Endothelial cell of umbilical vein (primary cell): Measurements from ENCODE around the gene KIAA1755. TPM values are rescaled to one million over a fixed set of nuclear protein-coding genes. Genes with fewer than 3 reads are reported as not detected.

Experiments
- BruUV-seq: library from RNA; stranded (reverse); fragments of 400-500 nt; replicated peaks from 2 replicates; lab custom pipeline; 2021; lab: Mats Ljungman, UMichigan
- CTCF ChIA-PET: fragments of 300-600, 350-600 bp; sonication (Branson Sonifier 250); formaldehyde crosslinking; loops from one replicate; lab custom pipeline; 2021; ENCODE audit warnings: antibody characterized with exemption, inconsistent platforms; lab: Charles Lee
- POLR2A ChIA-PET: fragments of 300-600, 350-600 bp; sonication (Branson Sonifier 250); formaldehyde crosslinking; loops from one replicate; lab custom pipeline; 2021; ENCODE audit warnings: antibody characterized with exemption, inconsistent platforms; lab: Charles Lee
- DNase-seq: peaks from one replicate; pipeline ENCODE4 v3.0.0-alpha.2; 2011; ENCODE audit warnings: low read depth, low spot score
- FAIRE-seq: peaks from 2 replicates; lab custom pipeline; 2011; peaks lifted over from hg19 to GRCh38; lab: Jason Lieb, UNC
- H2AFZ ChIP-seq: 2 replicates; pipeline ENCODE4 v1.6.0; 2012; ENCODE audit warnings: low read depth, low read length, control low read depth, inconsistent platforms
- H3K27ac ChIP-seq: 2 replicates; pipeline ENCODE4 v1.5.1; 2011; ENCODE audit warnings: low read depth, mild to moderate bottlenecking, control low read depth, low read length, moderate library complexity; ENCODE audit not compliant: insufficient read depth
- H3K27me3 ChIP-seq, 2 experiments: 2 replicates each; pipeline versions ENCODE4 v1.6.0 to v1.6.1; 2011; ENCODE audit warnings: low read length in 2 of 2, mixed read lengths in 1 of 2; ENCODE audit not compliant: control insufficient read depth in 2 of 2, insufficient read depth in 2 of 2
- H3K36me3 ChIP-seq, 2 experiments: 2 replicates in 1 of 2; 3 replicates in 1 of 2; pipeline ENCODE4 v1.5.1; 2011; ENCODE audit warnings: low read length in 2 of 2, mild to moderate bottlenecking in 1 of 2, moderate library complexity in 1 of 2; ENCODE audit not compliant: control insufficient read depth in 2 of 2, insufficient read depth in 2 of 2; ENCODE audit errors: extremely low read depth in 1 of 2
- H3K4me1 ChIP-seq: 3 replicates; pipeline ENCODE4 v1.5.1; 2011; ENCODE audit warnings: mild to moderate bottlenecking, low read length; ENCODE audit not compliant: control insufficient read depth, insufficient read depth; ENCODE audit errors: extremely low read depth
- H3K4me2 ChIP-seq: 2 replicates; pipeline ENCODE4 v1.6.1; 2011; ENCODE audit warnings: low read length, control low read depth, mixed read lengths; ENCODE audit not compliant: insufficient read depth
- H3K4me3 ChIP-seq, 3 experiments: fragments of 200-600 bp in 1 of 3; sonication (generic), shearing (Covaris generic) in 1 of 3; replicated peaks in 1 of 3; 2 replicates each; pipeline ENCODE4 v1.5.1; 2011 to 2016; ENCODE audit warnings: control low read depth in 3 of 3, low read length in 3 of 3, mild to moderate bottlenecking in 2 of 3, inconsistent platforms in 1 of 3, low read depth in 1 of 3, moderate library complexity in 1 of 3; ENCODE audit not compliant: insufficient read depth in 1 of 3
- H3K79me2 ChIP-seq: 2 replicates; pipeline ENCODE4 v1.6.0; 2012; ENCODE audit warnings: low read length, inconsistent platforms; ENCODE audit not compliant: control insufficient read depth, insufficient read depth
- H3K9ac ChIP-seq: replicated peaks from 2 replicates; pipeline ENCODE3; 2011; ENCODE audit warnings: low read length, control low read depth; ENCODE audit not compliant: insufficient read depth; ENCODE audit errors: extremely low read depth
- H3K9me1 ChIP-seq: replicated peaks from 3 replicates; pipeline ENCODE4 v1.6.0; 2011; ENCODE audit warnings: mild to moderate bottlenecking, low read length; ENCODE audit not compliant: control insufficient read depth, insufficient read depth; ENCODE audit errors: extremely low read depth
- H3K9me3 ChIP-seq: replicated peaks from 2 replicates; pipeline ENCODE4 v1.5.1; 2012; ENCODE audit warnings: low read length, inconsistent platforms; ENCODE audit not compliant: control insufficient read depth, insufficient read depth
- H4K20me1 ChIP-seq: replicated peaks from 2 replicates; pipeline ENCODE3; 2011; ENCODE audit warnings: mild to moderate bottlenecking, low read length; ENCODE audit not compliant: control insufficient read depth, insufficient read depth; ENCODE audit errors: extremely low read depth
- EZH2 ChIP-seq: IDR thresholded peaks from 2 replicates; pipeline ENCODE4 v1.6.1; 2012; ENCODE audit warnings: borderline replicate concordance, low read depth, mild to moderate bottlenecking, moderate library complexity, low read length, inconsistent platforms; ENCODE audit not compliant: severe bottlenecking
- FOS ChIP-seq: IDR thresholded peaks from 2 replicates; pipeline ENCODE4 v1.6.1; 2011; ENCODE audit warnings: mild to moderate bottlenecking, low read length, moderate library complexity, borderline replicate concordance; ENCODE audit not compliant: insufficient read depth
- GATA2 ChIP-seq: IDR thresholded peaks from 2 replicates; pipeline ENCODE4 v1.7.0; 2011; ENCODE audit warnings: low read depth, mild to moderate bottlenecking, moderate library complexity, mixed read lengths, low read length; ENCODE audit not compliant: insufficient read length, insufficient read depth
- JUN ChIP-seq: IDR thresholded peaks from 2 replicates; pipeline ENCODE4 v1.6.1; 2011; ENCODE audit warnings: borderline replicate concordance, low read depth; ENCODE audit not compliant: insufficient read length, insufficient read depth
- MYC ChIP-seq: IDR thresholded peaks from one replicate; pipeline ENCODE4 v1.6.1; 2011; ENCODE audit warnings: mild to moderate bottlenecking, low read depth, low read length
- POLR2A ChIP-seq: IDR thresholded peaks from 2 replicates; pipeline ENCODE4 v1.6.1; 2012; ENCODE audit warnings: low read depth, mild to moderate bottlenecking, control low read depth, low read length
- POLR2AphosphoS5 ChIP-seq: IDR thresholded peaks from 2 replicates; pipeline ENCODE4 v1.6.1; 2012; ENCODE audit warnings: low read depth, mild to moderate bottlenecking, control low read depth, low read length, moderate library complexity; ENCODE audit not compliant: insufficient read depth
- dilution Hi-C: fragments of 300-500 bp; cut with MboI; formaldehyde crosslinking; loops from one replicate; pipeline ENCODE4 v1.15.0; 2019; ENCODE audit warnings: low sequenced_read_pairs; ENCODE audit not compliant: extremely low pct_ligation_motif_present
- intact Hi-C: fragments of 100-400 bp; cut with micrococcal nuclease; formaldehyde crosslinking; loops from one replicate; pipeline ENCODE4 v1.10.0; 2022
- polyA plus RNA-seq, 4 experiments: library from polyadenylated mRNA; depleted of rRNA in 3 of 4; stranded (reverse) in 3 of 4; unstranded in 1 of 4; fragments of >200 nt; gene quantifications; 2 replicates each; pipeline versions ENCODE4 v1.2.1 to v1.2.3, GENCODE V29; 2011 to 2012; ENCODE audit warnings: missing spikeins in 1 of 4
- total RNA-seq: library from RNA; stranded (reverse); gene quantifications from 2 replicates; pipeline ENCODE4 v1.2.3, GENCODE V29; 2021
- TF ChIP-seq, protein P1 (sequence below), 2 donors: IDR thresholded peaks; 1 replicate in 1 of 2; 2 replicates in 1 of 2; pipeline ENCODE4 v1.5.1; 2011; ENCODE audit warnings: low read length in 2 of 2, mild to moderate bottlenecking in 2 of 2, moderate library complexity in 2 of 2, control low read depth in 1 of 2, inconsistent platforms in 1 of 2, low read depth in 1 of 2; ENCODE audit not compliant: insufficient read depth in 1 of 2; ENCODE audit errors: extremely low read depth in 1 of 2
- TF ChIP-seq, protein P2 (sequence below): IDR thresholded peaks from 2 replicates; pipeline ENCODE4 v1.6.1; 2011; ENCODE audit not compliant: insufficient read depth, insufficient read length

The KIAA1755 gene
- total and polyA plus RNA-seq, 2 donors (not counting 3 experiments of a cell fraction or from before 2014, with no cell fraction given): 0.36 to 0.51 TPM

DNA sequence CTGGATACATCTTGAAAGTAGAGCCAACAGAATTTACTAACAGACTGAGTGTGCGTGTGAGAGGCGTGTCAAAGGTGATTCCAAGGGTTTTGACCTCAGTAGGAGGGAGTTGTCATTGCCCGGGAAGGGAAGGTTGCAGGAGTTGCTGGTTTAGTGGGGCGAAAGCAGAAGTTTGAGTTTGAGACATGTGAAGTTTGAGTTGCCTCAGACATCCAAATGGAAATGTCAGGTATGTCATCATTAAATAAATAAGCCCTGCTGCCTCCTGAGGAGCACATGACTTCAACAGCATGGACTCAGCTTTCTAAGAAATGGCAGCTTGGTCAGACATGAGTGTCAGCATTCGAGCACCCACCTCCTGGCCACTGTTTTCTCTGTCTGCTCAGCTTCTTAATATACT, 68.9 kb downstream of the KIAA1755 start:
- FAIRE-seq (no peak), DNase-seq (no peak)
- BruUV-seq: no TSS peak
- POLR2A ChIA-PET: no interaction called here
- CTCF ChIA-PET: interaction anchor here (0.9 to 3.2 kb wide), 4 partner anchors 10 to 23 kb away, joined by 3 to 11 read pairs (median 5); no protein-coding TSS in a partner anchor
- no peak for TF ChIP-seq MYC
- TF ChIP-seq JUN: no peak
- no peak for TF ChIP-seq EZH2
- no peak for TF ChIP-seq FOS
- Histone ChIP-seq H3K9me1 (no peaks in the 10 kb centered on the region), H3K9ac (no peak overlapping the region), H3K4me1 (peaks cover 11% of the 10 kb centered on the region), H3K36me3 (no peaks in the 10 kb centered on the region), H3K27ac (no peak overlapping the region), H2AFZ (no peak overlapping the region), H3K4me3 (no peak overlapping the region), H3K9me3 (no peaks in the 10 kb centered on the region), H3K27me3 (no peaks in the 10 kb centered on the region), H3K79me2 (no peaks in the 10 kb centered on the region), H4K20me1 (no peaks in the 10 kb centered on the region), H3K4me2 (no peak overlapping the region)
- intact Hi-C loops: no loop called here
- dilution Hi-C loops: no loop called here

DNA sequence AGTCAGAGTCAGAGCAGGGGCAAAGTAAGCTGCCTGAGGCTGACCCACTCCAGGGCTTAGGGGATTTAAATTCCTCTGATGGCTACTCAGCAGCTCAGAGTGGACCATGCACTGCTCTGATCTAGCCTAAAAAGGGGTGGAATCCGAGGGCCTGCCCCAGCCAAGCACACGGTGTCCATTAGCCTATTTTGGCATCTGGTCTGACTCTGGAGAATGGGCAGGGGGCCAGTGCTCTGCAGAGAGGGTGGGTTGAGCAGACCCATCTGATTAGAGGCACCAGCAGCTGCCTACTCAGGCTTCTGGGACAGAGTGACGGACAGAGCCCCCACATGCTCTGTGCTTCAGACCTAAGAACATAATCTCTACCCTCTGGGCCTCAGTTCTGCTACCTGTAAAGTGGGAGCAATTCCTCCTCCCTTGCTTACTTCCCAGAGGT, 69.6 kb downstream of the KIAA1755 start:
- Histone ChIP-seq H3K27ac (no peak overlapping the region), H4K20me1 (no peaks in the 10 kb centered on the region), H3K9me1 (no peaks in the 10 kb centered on the region), H3K36me3 (no peaks in the 10 kb centered on the region), H3K4me1 (peaks cover 17% of the 10 kb centered on the region), H3K9ac (no peak overlapping the region), H3K9me3 (no peaks in the 10 kb centered on the region), H3K79me2 (no peaks in the 10 kb centered on the region), H3K27me3 (no peaks in the 10 kb centered on the region), H2AFZ (no peak overlapping the region), H3K4me2 (no peak overlapping the region), H3K4me3 (no peak overlapping the region)
- TF ChIP-seq, protein P1, sequence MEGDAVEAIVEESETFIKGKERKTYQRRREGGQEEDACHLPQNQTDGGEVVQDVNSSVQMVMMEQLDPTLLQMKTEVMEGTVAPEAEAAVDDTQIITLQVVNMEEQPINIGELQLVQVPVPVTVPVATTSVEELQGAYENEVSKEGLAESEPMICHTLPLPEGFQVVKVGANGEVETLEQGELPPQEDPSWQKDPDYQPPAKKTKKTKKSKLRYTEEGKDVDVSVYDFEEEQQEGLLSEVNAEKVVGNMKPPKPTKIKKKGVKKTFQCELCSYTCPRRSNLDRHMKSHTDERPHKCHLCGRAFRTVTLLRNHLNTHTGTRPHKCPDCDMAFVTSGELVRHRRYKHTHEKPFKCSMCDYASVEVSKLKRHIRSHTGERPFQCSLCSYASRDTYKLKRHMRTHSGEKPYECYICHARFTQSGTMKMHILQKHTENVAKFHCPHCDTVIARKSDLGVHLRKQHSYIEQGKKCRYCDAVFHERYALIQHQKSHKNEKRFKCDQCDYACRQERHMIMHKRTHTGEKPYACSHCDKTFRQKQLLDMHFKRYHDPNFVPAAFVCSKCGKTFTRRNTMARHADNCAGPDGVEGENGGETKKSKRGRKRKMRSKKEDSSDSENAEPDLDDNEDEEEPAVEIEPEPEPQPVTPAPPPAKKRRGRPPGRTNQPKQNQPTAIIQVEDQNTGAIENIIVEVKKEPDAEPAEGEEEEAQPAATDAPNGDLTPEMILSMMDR (IDR thresholded peaks at IDR 0.05; ENCODE audit: extremely low read depth in 1 of 2, insufficient read depth in 1 of 2, low read depth in 1 of 2, low read length in 2 of 2): no peak
- TF ChIP-seq MYC (no peak), GATA2 (no peak), EZH2 (no peak), POLR2AphosphoS5 (no peak), FOS (no peak), JUN (no peak), POLR2A (no peak)
- TF ChIP-seq, protein P2, sequence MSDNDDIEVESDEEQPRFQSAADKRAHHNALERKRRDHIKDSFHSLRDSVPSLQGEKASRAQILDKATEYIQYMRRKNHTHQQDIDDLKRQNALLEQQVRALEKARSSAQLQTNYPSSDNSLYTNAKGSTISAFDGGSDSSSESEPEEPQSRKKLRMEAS: no peak
- BruUV-seq: no TSS peak
- no peak for FAIRE-seq
- ChIA-PET CTCF (interaction anchor here (1.3 to 3.2 kb wide), 4 partner anchors 10 to 30 kb away, joined by 4 to 11 read pairs (median 5); no protein-coding TSS in a partner anchor), POLR2A (no interaction called here)
- no peak for DNase-seq
- dilution Hi-C loops: no loop called here
- intact Hi-C loops: no loop called here
